Kasumi-1 (cell line): ENCODE results near the gene TBC1D1.

Source experiments
- DNase-seq, 2 experiments: peaks; one replicate each; lab custom pipeline; 2025; lab: John Stamatoyannopoulos, UW

Gene TBC1D1

DNA sequence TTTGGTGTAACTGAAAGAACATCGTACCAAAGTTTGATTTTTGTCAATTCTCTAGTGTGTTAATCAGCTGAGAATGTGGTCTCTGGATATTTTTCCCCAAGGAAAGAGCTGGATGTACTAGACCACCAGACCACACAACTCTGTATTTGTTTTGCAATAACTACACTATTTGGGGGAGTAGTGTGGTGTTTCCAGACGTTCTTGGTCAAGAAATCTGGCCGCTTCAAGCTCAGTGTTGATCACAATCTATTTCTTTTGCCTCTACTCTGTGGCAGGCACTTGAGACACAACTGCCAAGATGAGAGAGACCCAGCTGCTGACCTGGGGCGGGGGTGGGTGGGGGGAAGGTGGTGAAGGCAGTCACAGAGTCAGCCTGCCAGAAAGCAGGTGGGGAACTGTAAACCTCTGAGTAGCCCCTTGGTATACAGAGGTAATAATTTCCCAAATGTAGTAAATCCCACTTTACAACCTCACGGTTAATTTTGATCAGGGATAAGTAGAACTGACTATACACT lies 99.9 kb downstream of the TBC1D1 start:
- no peak for DNase-seq

- no peak for DNase-seq
These were observed 100.9 kb downstream of the TBC1D1 start for GRCh38 chr4:37991623-37992410.

GRCh38 chr4:37993806-37994205 lies 102.9 kb downstream of the TBC1D1 start:
- DNase-seq = no peak

DNA sequence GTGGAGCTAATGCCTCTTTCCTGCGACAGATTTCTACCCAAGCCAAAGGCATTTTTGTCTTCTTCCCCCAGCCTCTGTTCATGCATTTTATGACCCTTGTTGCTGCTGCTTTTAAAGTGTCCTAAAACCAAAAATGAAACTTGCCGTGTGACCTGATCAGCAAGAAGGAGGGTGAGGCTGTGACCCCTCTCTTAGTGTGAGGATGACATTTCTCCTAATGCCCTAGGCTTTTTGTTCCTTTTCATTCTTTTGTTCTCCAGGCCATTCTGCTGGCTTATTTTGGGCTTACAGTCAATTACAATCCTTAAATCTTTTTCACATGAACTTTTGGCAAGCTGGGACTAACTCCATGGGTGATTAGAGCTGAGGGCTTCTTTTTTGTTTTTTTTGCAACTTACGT lies 103.7 kb downstream of the TBC1D1 start:
- no peak for DNase-seq

- no peak for DNase-seq
These were observed 104.5 kb downstream of the TBC1D1 start for GRCh38 chr4:37995299-37995821.

- no peak for DNase-seq
These were observed 105.3 kb downstream of the TBC1D1 start for GRCh38 chr4:37995981-37996775.

DNA sequence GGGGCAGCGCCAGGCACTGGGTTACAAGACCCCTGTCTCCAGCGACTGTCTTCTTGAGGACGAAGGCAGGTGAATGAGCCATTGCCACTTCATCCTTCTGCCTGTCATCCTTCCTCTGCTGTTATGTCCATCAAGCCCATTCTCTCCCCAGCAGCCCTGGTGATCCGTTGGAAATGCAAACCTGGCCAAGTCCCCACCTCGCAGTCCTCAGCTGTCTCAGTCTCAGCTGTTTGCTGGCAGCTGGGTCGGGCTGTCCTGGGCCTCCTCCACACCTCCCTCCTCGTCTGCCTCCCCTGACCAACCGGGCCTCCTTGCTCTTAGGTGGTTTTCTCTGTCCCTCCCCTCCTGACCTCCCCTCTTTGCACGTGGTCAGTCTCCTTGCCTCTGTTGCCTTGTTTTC lies 107.3 kb downstream of the TBC1D1 start:
- DNase-seq = no peak

GRCh38 chr4:37999000-37999716 lies 108.3 kb downstream of the TBC1D1 start:
- DNase-seq = no peak

GRCh38 chr4:37999965-38000364 lies 109.1 kb downstream of the TBC1D1 start:
- no peak for DNase-seq

- DNase-seq = no peak
These were observed 111.0 kb downstream of the TBC1D1 start for GRCh38 chr4:38001927-38002326.

DNA sequence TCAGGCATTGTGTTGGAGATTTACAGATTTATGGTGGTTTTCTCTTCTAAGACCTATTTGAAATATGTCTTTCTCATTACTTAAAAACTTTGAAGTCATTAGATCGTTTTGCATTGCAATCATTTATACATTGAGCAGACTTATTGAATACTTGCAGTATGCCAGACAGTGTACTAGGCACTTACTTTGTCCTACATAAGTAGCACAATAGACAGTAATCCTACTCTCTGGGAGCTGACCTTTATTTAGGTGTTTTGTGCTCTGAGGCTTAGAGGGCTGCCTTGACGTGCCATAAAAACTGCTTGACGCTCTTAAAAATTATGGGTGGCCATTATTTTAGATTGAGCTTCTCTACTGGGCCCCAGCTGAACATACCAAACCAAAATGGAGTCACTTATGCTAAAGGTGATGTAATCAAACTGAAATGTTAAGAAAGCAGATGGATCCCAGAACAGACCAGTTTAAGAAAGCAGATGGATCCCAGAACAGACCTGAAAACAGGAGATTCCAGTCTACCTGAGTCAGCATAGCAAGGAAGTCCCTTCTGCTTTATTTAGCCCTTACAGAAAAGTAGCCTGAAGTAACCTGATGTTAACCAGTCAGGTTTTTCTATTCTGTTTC lies 111.7 kb downstream of the TBC1D1 start:
- no peak for DNase-seq

GRCh38 chr4:38003102-38003501 lies 112.2 kb downstream of the TBC1D1 start:
- no peak for DNase-seq

DNA sequence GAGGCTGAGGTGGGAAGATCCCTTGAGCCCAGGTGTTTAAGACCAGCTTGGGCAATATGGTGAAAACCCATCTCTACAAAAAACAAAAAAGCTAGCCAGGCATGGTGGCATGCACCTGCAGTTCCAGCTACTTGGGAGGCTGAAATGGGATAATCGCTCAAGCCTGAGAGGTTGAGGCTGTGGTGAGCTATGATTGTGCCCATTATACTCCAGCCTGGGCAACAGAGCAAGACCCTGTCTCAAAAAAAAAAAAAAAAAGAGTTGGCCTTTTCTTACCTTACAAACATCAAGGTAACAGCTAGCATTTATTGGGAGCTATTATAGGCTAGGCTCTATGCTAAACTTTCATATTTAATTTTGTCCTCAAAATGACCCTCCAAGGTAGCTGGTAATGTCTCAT lies 112.7 kb downstream of the TBC1D1 start:
- no peak for DNase-seq

GRCh38 chr4:38004062-38004461 lies 113.2 kb downstream of the TBC1D1 start:
- no peak for DNase-seq

- no peak for DNase-seq
These were observed 114.0 kb downstream of the TBC1D1 start for GRCh38 chr4:38004887-38005286.

GRCh38 chr4:38005637-38006036 lies 114.8 kb downstream of the TBC1D1 start:
- no peak for DNase-seq

- no peak for DNase-seq
These were observed 116.8 kb downstream of the TBC1D1 start for GRCh38 chr4:38007645-38008044.

DNA sequence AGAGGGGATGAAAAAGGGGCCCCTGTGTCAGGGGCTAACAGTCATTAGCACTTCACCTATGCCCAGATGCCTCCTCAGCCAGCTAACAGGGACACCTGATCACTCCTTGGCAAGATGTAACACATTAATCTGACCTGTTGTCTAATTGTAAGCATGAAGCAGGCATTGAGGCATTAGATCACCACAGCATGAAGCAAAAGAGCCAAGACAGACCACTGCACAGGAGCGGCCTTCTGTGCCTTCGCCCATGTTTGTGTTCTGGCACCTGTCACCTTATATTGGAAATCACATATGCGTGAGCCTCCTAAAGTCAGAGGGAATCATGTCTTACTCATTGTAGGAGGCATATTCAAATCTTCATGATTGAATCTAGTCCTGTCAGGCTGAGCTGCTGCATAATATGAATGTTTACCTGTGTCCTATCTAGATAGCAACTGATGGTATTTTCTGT lies 117.7 kb downstream of the TBC1D1 start:
- DNase-seq = no peak

GRCh38 chr4:38009421-38009820 lies 118.5 kb downstream of the TBC1D1 start:
- DNase-seq = no peak

DNA sequence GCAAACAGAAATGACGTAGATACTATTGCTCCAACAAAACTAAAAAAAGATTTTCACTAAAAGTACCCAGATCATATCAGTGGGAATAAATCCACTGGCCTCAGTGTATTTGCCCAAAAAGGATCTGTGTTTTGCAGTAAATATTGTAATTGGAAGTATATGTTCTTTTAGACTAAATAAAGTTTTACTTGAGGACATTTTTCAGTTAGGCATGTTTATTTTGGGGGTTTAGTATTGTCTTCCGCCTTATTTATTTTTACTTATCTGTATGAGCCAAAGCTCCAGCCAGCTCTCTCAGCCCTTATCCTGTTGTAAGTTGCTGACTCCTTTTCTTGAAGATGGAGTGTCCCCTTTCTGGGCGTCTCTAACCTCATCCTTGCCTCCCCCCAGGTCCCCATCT lies 119.1 kb downstream of the TBC1D1 start:
- DNase-seq = no peak

GRCh38 chr4:38011511-38012162 lies 120.8 kb downstream of the TBC1D1 start:
- DNase-seq = no peak
